GM12801 (cell line): ENCODE data around the gene BAG1.

ENCODE experiments used
- TF ChIP-seq, protein P1 (sequence below): IDR thresholded peaks from one replicate; pipeline ENCODE4 v1.5.1; 2011; ENCODE audit warnings: control low read depth; ENCODE audit not compliant: insufficient read length; ENCODE audit errors: extremely low read depth

The BAG1 gene

GRCh38 chr9:33289936-33290246 lies 25.4 kb upstream of the BAG1 start:
- TF ChIP-seq, protein P1, sequence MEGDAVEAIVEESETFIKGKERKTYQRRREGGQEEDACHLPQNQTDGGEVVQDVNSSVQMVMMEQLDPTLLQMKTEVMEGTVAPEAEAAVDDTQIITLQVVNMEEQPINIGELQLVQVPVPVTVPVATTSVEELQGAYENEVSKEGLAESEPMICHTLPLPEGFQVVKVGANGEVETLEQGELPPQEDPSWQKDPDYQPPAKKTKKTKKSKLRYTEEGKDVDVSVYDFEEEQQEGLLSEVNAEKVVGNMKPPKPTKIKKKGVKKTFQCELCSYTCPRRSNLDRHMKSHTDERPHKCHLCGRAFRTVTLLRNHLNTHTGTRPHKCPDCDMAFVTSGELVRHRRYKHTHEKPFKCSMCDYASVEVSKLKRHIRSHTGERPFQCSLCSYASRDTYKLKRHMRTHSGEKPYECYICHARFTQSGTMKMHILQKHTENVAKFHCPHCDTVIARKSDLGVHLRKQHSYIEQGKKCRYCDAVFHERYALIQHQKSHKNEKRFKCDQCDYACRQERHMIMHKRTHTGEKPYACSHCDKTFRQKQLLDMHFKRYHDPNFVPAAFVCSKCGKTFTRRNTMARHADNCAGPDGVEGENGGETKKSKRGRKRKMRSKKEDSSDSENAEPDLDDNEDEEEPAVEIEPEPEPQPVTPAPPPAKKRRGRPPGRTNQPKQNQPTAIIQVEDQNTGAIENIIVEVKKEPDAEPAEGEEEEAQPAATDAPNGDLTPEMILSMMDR, result no peak

DNA sequence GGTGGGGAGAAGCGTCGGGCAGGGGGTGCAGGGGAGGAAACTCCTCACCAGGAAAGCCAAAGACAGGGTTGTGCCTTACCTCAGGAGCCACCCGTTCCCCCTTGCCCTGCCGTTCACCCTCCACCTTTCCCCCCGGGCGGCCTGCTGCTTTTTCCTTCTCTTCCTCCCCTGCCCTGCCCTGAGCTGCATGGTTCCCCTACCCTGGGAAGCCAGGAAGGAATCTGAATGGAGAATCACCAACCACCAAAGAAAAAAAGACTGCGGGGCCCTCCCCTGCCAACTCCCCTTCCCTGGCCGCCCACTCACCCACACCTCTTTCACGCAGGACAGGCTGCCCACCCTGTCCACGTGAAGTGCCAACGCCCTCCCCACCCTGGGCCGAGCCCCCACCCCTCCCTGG lies 25.0 kb upstream of the BAG1 start:
- TF ChIP-seq, protein P1, result no peak

- TF ChIP-seq, protein P1, result no peak
These were observed 24.4 kb upstream of the BAG1 start for GRCh38 chr9:33288828-33289483.

GRCh38 chr9:33288235-33288634 lies 23.7 kb upstream of the BAG1 start:
- TF ChIP-seq, protein P1, result no peak

- TF ChIP-seq, protein P1, result no peak
These were observed 22.6 kb upstream of the BAG1 start for GRCh38 chr9:33287087-33287490.

GRCh38 chr9:33285502-33285901 lies 21.0 kb upstream of the BAG1 start:
- TF ChIP-seq, protein P1, result no peak

DNA sequence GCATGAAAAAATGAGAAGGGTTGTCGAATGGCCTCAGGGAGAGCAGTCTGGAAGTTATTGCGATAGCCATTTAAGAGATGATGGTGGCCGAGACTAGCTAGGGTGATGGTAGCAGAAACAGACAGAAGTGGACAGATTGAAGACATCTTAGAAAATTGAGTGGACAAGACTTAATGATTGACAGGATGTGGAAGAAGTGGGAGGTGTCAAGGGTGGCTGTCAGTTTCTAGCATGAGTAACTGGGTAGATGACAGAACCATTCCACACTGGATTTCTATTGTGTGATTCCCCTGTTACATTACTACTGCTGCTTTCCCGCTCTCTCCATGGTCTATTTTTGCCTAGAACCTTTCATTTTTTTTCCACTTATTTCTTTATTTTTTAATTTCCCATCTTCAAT lies 13.0 kb upstream of the BAG1 start:
- TF ChIP-seq, protein P1, result no peak
